ENCODE results near the gene AHCTF1. TPM values are rescaled to one million over a fixed set of nuclear protein-coding genes. Genes with fewer than 3 reads are reported as not detected.
"Not testable (repeated sequence)": the region's sequence is repeated elsewhere in the genome, so short reads cannot be mapped to it uniquely, and the experiment has no call there.

The AHCTF1 gene
- total and polyA plus RNA-seq, 10 of the 15 experiments (the other 5 are each of a cell fraction or from before 2014, with no cell fraction given): 3.4 to 45.5 (median 17.8) TPM

DNA sequence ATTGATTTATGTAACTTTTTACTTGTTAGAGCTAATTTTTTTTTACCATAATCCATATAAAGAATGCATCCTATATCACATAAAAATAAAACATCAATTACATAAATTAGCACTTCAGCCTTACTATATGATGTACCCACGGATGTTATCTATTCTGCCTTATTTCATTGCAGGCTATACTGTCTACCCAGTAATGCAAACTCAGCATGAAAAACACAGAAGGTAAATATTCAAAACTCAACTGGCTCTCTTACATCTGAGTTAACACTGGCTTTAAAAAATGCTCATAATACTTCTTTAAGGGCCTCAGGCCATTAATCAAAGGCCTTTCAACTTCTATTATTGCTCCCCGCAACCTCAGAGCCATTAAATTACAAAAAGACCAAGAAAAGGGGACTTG, 65.8 kb downstream of the AHCTF1 start:
- no peak for DNase-seq (ENCODE audit: low read depth, low spot score)
- no peaks in the 10 kb centered on the region for H3K4me1 ChIP-seq (ENCODE audit: control insufficient read depth, insufficient read depth, low read length)
- no peaks in the 10 kb centered on the region for H3K27me3 ChIP-seq (replicated peaks in 1 of 2; ENCODE audit: control insufficient read depth in 2 of 2, insufficient read depth in 2 of 2, low read length in 1 of 2)
- in situ Hi-C loops (cut with MboI): no loop called here
- H3K36me3 ChIP-seq (ENCODE audit: control insufficient read depth in 2 of 2, insufficient read depth in 2 of 2, low read length in 1 of 2): peaks cover 3 to 23% of the 10 kb centered on the region in 2 experiments; a peak in 3 of 4 replicates
- 73% methylated on average over 2 of the region's 2 CpGs for WGBS (ENCODE audit: insufficient coverage, insufficient replicate concordance, low lambda C conversion rate, missing lambda C conversion rate)
- H3K4me3 ChIP-seq: no peak overlapping the region
- no peak for FAIRE-seq
- ATAC-seq: no peak
- SMC1A ChIA-PET (ENCODE audit: uncharacterized antibody, unreplicated experiment): interaction anchor here (0.7 kb wide), 1 partner anchor 126 kb away, joined by 3 read pairs; no protein-coding TSS in a partner anchor
- no peak overlapping the region for H3K27ac ChIP-seq (ENCODE audit: control insufficient read depth, insufficient read depth)
- CTCF ChIA-PET: no interaction called here
- RAD21 ChIA-PET (ENCODE audit: unreplicated experiment): no interaction called here
- H3K9ac ChIP-seq (ENCODE audit: control insufficient read depth, insufficient read depth, low read length): no peak overlapping the region
- POLR2A ChIA-PET: no interaction called here
- no peak overlapping the region for H2AFZ ChIP-seq (ENCODE audit: control insufficient read depth, low read depth, low read length)
- no TSS peak for BruUV-seq (replicated peaks)
- intact Hi-C loops (cut with micrococcal nuclease; ENCODE audit: unreplicated experiment): no loop called here
- no peaks in the 10 kb centered on the region for H3K79me2 ChIP-seq (ENCODE audit: control insufficient read depth, insufficient read depth, low read length)
- H4K20me1 ChIP-seq (ENCODE audit: control insufficient read depth, insufficient read depth): no peaks in the 10 kb centered on the region
- no peaks in the 10 kb centered on the region for H3K9me3 ChIP-seq (replicated peaks; ENCODE audit: control insufficient read depth, insufficient read depth, low read length)
- H3K4me2 ChIP-seq (ENCODE audit: control insufficient read depth, insufficient read depth): no peak overlapping the region
- TF ChIP-seq NR2C2 (IDR thresholded peaks at IDR 0.05; ENCODE audit: borderline replicate concordance, control insufficient read depth, insufficient read length, low read depth) (no peak), EP300 (IDR thresholded peaks at IDR 0.05; ENCODE audit: borderline replicate concordance in 1 of 2, control insufficient read depth in 1 of 2, low read depth in 2 of 2, low read length in 2 of 2) (no peak), JUNB (IDR thresholded peaks at IDR 0.05) (no peak), DPF2 (IDR thresholded peaks at IDR 0.05) (no peak), CHD4 (IDR thresholded peaks at IDR 0.05) (no peak), EED (IDR thresholded peaks at IDR 0.05; ENCODE audit: low read depth) (no peak), RAD51 (IDR thresholded peaks at IDR 0.05) (no peak), CEBPB (IDR thresholded peaks at IDR 0.05; ENCODE audit: borderline replicate concordance in 1 of 2, low read depth in 2 of 2, low read length in 2 of 2) (no peak), GATAD2B (conservative IDR thresholded peaks at IDR 0.05; ENCODE audit: low read depth) (no peak)
- TF ChIP-seq, protein P1, sequence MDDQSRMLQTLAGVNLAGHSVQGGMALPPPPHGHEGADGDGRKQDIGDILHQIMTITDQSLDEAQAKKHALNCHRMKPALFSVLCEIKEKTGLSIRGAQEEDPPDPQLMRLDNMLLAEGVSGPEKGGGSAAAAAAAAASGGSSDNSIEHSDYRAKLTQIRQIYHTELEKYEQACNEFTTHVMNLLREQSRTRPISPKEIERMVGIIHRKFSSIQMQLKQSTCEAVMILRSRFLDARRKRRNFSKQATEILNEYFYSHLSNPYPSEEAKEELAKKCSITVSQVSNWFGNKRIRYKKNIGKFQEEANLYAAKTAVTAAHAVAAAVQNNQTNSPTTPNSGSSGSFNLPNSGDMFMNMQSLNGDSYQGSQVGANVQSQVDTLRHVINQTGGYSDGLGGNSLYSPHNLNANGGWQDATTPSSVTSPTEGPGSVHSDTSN (IDR thresholded peaks at IDR 0.05; ENCODE audit: insufficient replicate concordance, low read depth, low read length): no peak

DNA sequence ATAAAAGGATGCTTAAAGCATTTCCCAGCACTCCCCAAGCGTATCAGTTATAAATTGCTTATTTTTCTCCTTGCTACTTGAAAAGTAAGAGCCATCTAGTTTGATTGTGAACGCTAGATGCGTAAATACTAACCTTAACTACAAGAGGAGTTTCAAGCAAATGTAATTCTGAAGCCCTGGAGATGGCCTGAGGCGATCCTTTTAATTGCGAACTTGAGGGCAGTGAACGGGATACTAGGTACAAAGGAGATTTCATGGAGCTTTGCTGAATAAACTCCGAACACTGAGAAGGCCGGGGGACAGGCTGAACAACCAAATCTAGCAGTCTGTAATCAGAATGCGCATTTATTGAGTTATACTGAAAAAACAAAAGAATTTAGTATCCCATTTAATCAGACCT, 68.0 kb downstream of the AHCTF1 start:
- POLR2A ChIA-PET; RAD21 ChIA-PET (ENCODE audit: unreplicated experiment): not testable (repeated sequence)
- CTCF ChIA-PET: interaction anchor here (0.6 to 1.2 kb wide), 3 partner anchors 49 to 214 kb away, joined by 3 to 4 read pairs (median 3); no protein-coding TSS in a partner anchor

More for the DNA sequence above, 68.0 kb downstream of the AHCTF1 start:
- H3K79me2 ChIP-seq (ENCODE audit: control insufficient read depth, insufficient read depth, low read length); ATAC-seq; BruUV-seq (replicated peaks); H3K4me3 ChIP-seq; H3K27me3 ChIP-seq (replicated peaks in 1 of 2; ENCODE audit: control insufficient read depth in 2 of 2, insufficient read depth in 2 of 2, low read length in 1 of 2); DNase-seq (ENCODE audit: low read depth, low spot score); H3K4me2 ChIP-seq (ENCODE audit: control insufficient read depth, insufficient read depth); intact Hi-C loops (cut with micrococcal nuclease; ENCODE audit: unreplicated experiment); H3K9me3 ChIP-seq (replicated peaks; ENCODE audit: control insufficient read depth, insufficient read depth, low read length); FAIRE-seq; H4K20me1 ChIP-seq (ENCODE audit: control insufficient read depth, insufficient read depth); H3K27ac ChIP-seq (ENCODE audit: control insufficient read depth, insufficient read depth); H2AFZ ChIP-seq (ENCODE audit: control insufficient read depth, low read depth, low read length); in situ Hi-C loops (cut with MboI); H3K9ac ChIP-seq (ENCODE audit: control insufficient read depth, insufficient read depth, low read length); H3K4me1 ChIP-seq (ENCODE audit: control insufficient read depth, insufficient read depth, low read length): not testable (repeated sequence)
- WGBS (ENCODE audit: insufficient coverage, insufficient replicate concordance, low lambda C conversion rate, missing lambda C conversion rate): 95% methylated on average over 9 of the region's 9 CpGs
- SMC1A ChIA-PET (ENCODE audit: uncharacterized antibody, unreplicated experiment): interaction anchor here (0.9 kb wide), 1 partner anchor 12 kb away, joined by 3 read pairs; no protein-coding TSS in a partner anchor
- H3K36me3 ChIP-seq (ENCODE audit: control insufficient read depth in 2 of 2, insufficient read depth in 2 of 2, low read length in 1 of 2): peaks cover 0 to 24% of the 10 kb centered on the region in 2 experiments; a peak in 3 of 4 replicates
